Calu3 (cell line): ENCODE results near the gene CHODL. TPM values are rescaled to one million over a fixed set of nuclear protein-coding genes. Genes with fewer than 3 reads are reported as not detected.

Experiments used
- Bru-seq: library from RNA; stranded (reverse); fragments of 400-500 nt; gene quantifications from one replicate; lab custom pipeline; 2021; lab: Mats Ljungman, UMichigan
- BruChase-seq, 2 experiments: library from RNA; stranded (reverse); fragments of 400-500 nt; gene quantifications; one replicate each; lab custom pipeline; 2021; lab: Mats Ljungman, UMichigan
- BruUV-seq: library from RNA; stranded (reverse); fragments of 400-500 nt; replicated peaks from 2 replicates; lab custom pipeline; 2021; lab: Mats Ljungman, UMichigan
- CTCF ChIA-PET: fragments of 300-600 bp; sonication (Branson Sonifier 250); formaldehyde crosslinking; loops from one replicate; lab custom pipeline; 2022; ENCODE audit warnings: antibody characterized with exemption; lab: Charles Lee
- DNase-seq: peaks from one replicate; pipeline ENCODE4 v3.0.0; 2022
- H3K27ac Mint-ChIP-seq: one replicate; pipeline ENCODE4 v1.8.0; 2022; ENCODE audit warnings: mixed read lengths; ENCODE audit not compliant: unreplicated experiment
- H3K27me3 Mint-ChIP-seq: one replicate; pipeline ENCODE4 v1.8.0; 2022; ENCODE audit warnings: mixed read lengths; ENCODE audit not compliant: unreplicated experiment
- H3K36me3 Mint-ChIP-seq: one replicate; pipeline ENCODE4 v1.8.0; 2022; ENCODE audit warnings: mild to moderate bottlenecking, moderate library complexity, mixed read lengths; ENCODE audit not compliant: insufficient read depth, unreplicated experiment
- H3K4me1 Mint-ChIP-seq: one replicate; pipeline ENCODE4 v1.8.0; 2022; ENCODE audit warnings: mild to moderate bottlenecking, low read depth, mixed read lengths; ENCODE audit not compliant: unreplicated experiment
- H3K4me3 Mint-ChIP-seq: one replicate; pipeline ENCODE4 v1.8.0; 2022; ENCODE audit warnings: mild to moderate bottlenecking, low read depth, moderate library complexity, mixed read lengths; ENCODE audit not compliant: unreplicated experiment
- H3K9me3 Mint-ChIP-seq: one replicate; pipeline ENCODE4 v1.8.0; 2022; ENCODE audit warnings: low read depth, mixed read lengths; ENCODE audit not compliant: unreplicated experiment
- intact Hi-C: fragments of 100-400 bp; cut with micrococcal nuclease; formaldehyde crosslinking; loops from one replicate; pipeline ENCODE4 v1.10.0; 2022; ENCODE audit not compliant: unreplicated experiment
- long read RNA-seq: library from polyadenylated mRNA; stranded (forward); transcript quantifications from one replicate; pipeline ENCODE4 v2.0.0, GENCODE V29; 2022
- total RNA-seq: library from RNA; stranded (reverse); gene quantifications from 2 replicates; pipeline ENCODE4 v1.2.3, GENCODE V29; 2022
- TF ChIP-seq, protein P1 (sequence below): fragments of 200-600 bp; IDR thresholded peaks from one replicate; pipeline ENCODE4 v1.8.0; 2022; ENCODE audit warnings: antibody characterized with exemption; ENCODE audit not compliant: unreplicated experiment

CHODL gene
- not detected in 2 replicates for total RNA-seq
- Bru-seq, nascent RNA = percentile 15 among the genes with signal in this experiment
- BruChase-seq, experiment 1, labeled RNA remaining after a 6-hour chase = percentile 29 among the genes with signal in this experiment
- BruChase-seq, experiment 2, labeled RNA remaining after a 2-hour chase = percentile 22 among the genes with signal in this experiment
- long read RNA-seq = 0 reads

DNA sequence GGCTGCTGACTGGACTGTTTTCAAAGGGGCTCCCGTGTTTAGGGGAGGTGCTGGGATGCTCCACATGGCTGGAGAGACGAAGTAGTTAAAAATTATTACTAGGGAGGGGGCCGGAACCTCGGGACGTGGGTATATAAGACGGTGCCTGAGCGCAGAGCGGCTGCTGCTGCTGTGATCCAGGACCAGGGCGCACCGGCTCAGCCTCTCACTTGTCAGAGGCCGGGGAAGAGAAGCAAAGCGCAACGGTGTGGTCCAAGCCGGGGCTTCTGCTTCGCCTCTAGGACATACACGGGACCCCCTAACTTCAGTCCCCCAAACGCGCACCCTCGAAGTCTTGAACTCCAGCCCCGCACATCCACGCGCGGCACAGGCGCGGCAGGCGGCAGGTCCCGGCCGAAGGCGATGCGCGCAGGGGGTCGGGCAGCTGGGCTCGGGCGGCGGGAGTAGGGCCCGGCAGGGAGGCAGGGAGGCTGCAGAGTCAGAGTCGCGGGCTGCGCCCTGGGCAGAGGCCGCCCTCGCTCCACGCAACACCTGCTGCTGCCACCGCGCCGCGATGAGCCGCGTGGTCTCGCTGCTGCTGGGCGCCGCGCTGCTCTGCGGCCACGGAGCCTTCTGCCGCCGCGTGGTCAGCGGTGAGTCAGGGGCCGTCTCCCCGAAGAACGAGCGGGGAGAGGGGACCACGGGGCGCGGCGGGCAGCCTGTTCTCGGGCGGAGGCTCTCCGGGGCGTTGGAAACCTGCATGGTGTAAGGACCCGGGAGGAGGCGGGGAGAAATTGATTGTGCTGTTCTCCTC is at the start of gene CHODL:
TSS of gene CHODL (plus strand) at position 163 of the 793 bp plus-strand sequence. CDS start at position 554, 391 bp downstream.
- H3K27me3 Mint-ChIP-seq = no peaks in the 10 kb centered on the region
- no peak within 1 kb of the TSS for H3K27ac Mint-ChIP-seq
- intact Hi-C loops = no loop called here
- no peaks in the 10 kb centered on the region for H3K36me3 Mint-ChIP-seq
- peaks cover 8% of the 10 kb centered on the region for H3K9me3 Mint-ChIP-seq
- DNase-seq = no peak
- CTCF ChIA-PET = no interaction called here
- TF ChIP-seq, protein P1, sequence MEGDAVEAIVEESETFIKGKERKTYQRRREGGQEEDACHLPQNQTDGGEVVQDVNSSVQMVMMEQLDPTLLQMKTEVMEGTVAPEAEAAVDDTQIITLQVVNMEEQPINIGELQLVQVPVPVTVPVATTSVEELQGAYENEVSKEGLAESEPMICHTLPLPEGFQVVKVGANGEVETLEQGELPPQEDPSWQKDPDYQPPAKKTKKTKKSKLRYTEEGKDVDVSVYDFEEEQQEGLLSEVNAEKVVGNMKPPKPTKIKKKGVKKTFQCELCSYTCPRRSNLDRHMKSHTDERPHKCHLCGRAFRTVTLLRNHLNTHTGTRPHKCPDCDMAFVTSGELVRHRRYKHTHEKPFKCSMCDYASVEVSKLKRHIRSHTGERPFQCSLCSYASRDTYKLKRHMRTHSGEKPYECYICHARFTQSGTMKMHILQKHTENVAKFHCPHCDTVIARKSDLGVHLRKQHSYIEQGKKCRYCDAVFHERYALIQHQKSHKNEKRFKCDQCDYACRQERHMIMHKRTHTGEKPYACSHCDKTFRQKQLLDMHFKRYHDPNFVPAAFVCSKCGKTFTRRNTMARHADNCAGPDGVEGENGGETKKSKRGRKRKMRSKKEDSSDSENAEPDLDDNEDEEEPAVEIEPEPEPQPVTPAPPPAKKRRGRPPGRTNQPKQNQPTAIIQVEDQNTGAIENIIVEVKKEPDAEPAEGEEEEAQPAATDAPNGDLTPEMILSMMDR = no peak
- no peaks in the 10 kb centered on the region for H3K4me1 Mint-ChIP-seq
- no peak within 1 kb of the TSS for H3K4me3 Mint-ChIP-seq
- BruUV-seq = no TSS peak

- intact Hi-C loops = no loop called here
- H3K4me3 Mint-ChIP-seq = no peak overlapping the region
- no peaks in the 10 kb centered on the region for H3K36me3 Mint-ChIP-seq
- BruUV-seq = no TSS peak
- H3K27me3 Mint-ChIP-seq = no peaks in the 10 kb centered on the region
- peaks cover 5% of the 10 kb centered on the region for H3K9me3 Mint-ChIP-seq
- DNase-seq = no peak
- no peak overlapping the region for H3K27ac Mint-ChIP-seq
- TF ChIP-seq, protein P1 = no peak
- CTCF ChIA-PET = no interaction called here
- no peaks in the 10 kb centered on the region for H3K4me1 Mint-ChIP-seq
These were observed 39.7 kb upstream of the CHODL start for GRCh38 chr21:18204931-18205330.

- no peak overlapping the region for H3K27ac Mint-ChIP-seq
- H3K36me3 Mint-ChIP-seq = no peaks in the 10 kb centered on the region
- H3K4me3 Mint-ChIP-seq = no peak overlapping the region
- intact Hi-C loops = no loop called here
- H3K9me3 Mint-ChIP-seq = peaks cover 14% of the 10 kb centered on the region
- no peaks in the 10 kb centered on the region for H3K4me1 Mint-ChIP-seq
- BruUV-seq = no TSS peak
- H3K27me3 Mint-ChIP-seq = no peaks in the 10 kb centered on the region
- DNase-seq = no peak
- TF ChIP-seq, protein P1 = no peak
- CTCF ChIA-PET = no interaction called here
These were observed 26.3 kb upstream of the CHODL start for GRCh38 chr21:18218331-18218730.

GRCh38 chr21:18220498-18220897 is 24.1 kb upstream of the CHODL start:
- DNase-seq = no peak
- no peaks in the 10 kb centered on the region for H3K36me3 Mint-ChIP-seq
- no peaks in the 10 kb centered on the region for H3K4me1 Mint-ChIP-seq
- H3K27ac Mint-ChIP-seq = no peak overlapping the region
- H3K27me3 Mint-ChIP-seq = no peaks in the 10 kb centered on the region
- H3K9me3 Mint-ChIP-seq = peaks cover 14% of the 10 kb centered on the region
- CTCF ChIA-PET = no interaction called here
- intact Hi-C loops = no loop called here
- TF ChIP-seq, protein P1 = no peak
- no TSS peak for BruUV-seq
- H3K4me3 Mint-ChIP-seq = no peak overlapping the region
